GM21529 (cell line): Measurements from ENCODE around the gene GGNBP2.

Experiments
- ATAC-seq: cut with Tn5 transposase; IDR thresholded peaks from one replicate; pipeline ENCODE4 v1.9.1; 2021; ENCODE audit not compliant: unreplicated experiment

GGNBP2 gene

GRCh38 chr17:36550491-36551417, 6.0 kb downstream of the GGNBP2 start:
- no peak for ATAC-seq

- no peak for ATAC-seq
Measured at GRCh38 chr17:36553459-36553858, 8.7 kb downstream of the GGNBP2 start.

GRCh38 chr17:36566081-36566480, 21.4 kb downstream of the GGNBP2 start:
- no peak for ATAC-seq

- no peak for ATAC-seq
Measured at GRCh38 chr17:36575028-36575427, 30.3 kb downstream of the GGNBP2 start.

GRCh38 chr17:36576793-36577192, 32.1 kb downstream of the GGNBP2 start:
- ATAC-seq: no peak

- no peak for ATAC-seq
Measured at GRCh38 chr17:36578671-36579070, 34.0 kb downstream of the GGNBP2 start.

- ATAC-seq: no peak
Measured at GRCh38 chr17:36583787-36584186, 39.1 kb downstream of the GGNBP2 start.

- ATAC-seq: no peak
Measured at GRCh38 chr17:36586138-36586537, 41.4 kb downstream of the GGNBP2 start.

GRCh38 chr17:36590082-36590481, 45.4 kb downstream of the GGNBP2 start:
- ATAC-seq: no peak

- peak; percentile 88 for ATAC-seq
Measured at GRCh38 chr17:36591434-36592315, 47.0 kb downstream of the GGNBP2 start, which contains the start of gene DHRS11. DHRS11 (plus strand) TSS chr17:36591879; CDS start chr17:36592010, 131 bp downstream.

- ATAC-seq: no peak
Measured at GRCh38 chr17:36592316-36592715, 47.6 kb downstream of the GGNBP2 start.

- ATAC-seq: no peak
Measured at GRCh38 chr17:36592716-36593321, 48.1 kb downstream of the GGNBP2 start.

- no peak for ATAC-seq
Measured at GRCh38 chr17:36593656-36594316, 49.1 kb downstream of the GGNBP2 start.

- ATAC-seq: no peak
Measured at GRCh38 chr17:36594626-36595401, 50.1 kb downstream of the GGNBP2 start.

- ATAC-seq: no peak
Measured at GRCh38 chr17:36597226-36597625, 52.5 kb downstream of the GGNBP2 start.

GRCh38 chr17:36597866-36598777, 53.4 kb downstream of the GGNBP2 start:
- no peak for ATAC-seq

- no peak for ATAC-seq
Measured at GRCh38 chr17:36598951-36599401, 54.3 kb downstream of the GGNBP2 start.

GRCh38 chr17:36599546-36600250, 55.0 kb downstream of the GGNBP2 start:
- no peak for ATAC-seq
